ENCODE measurements around the gene NRTN.
"Not testable (repeated sequence)": the region's sequence is repeated elsewhere in the genome, so short reads cannot be mapped to it uniquely, and the experiment has no call there.

The NRTN gene, protein sequence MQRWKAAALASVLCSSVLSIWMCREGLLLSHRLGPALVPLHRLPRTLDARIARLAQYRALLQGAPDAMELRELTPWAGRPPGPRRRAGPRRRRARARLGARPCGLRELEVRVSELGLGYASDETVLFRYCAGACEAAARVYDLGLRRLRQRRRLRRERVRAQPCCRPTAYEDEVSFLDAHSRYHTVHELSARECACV

GRCh38 chr19:5804516-5805461 lies at the start of gene NRTN:
Gene NRTN (plus strand): TSS chr19:5805067. CDS start chr19:5824166, 19,099 bp downstream.
- Mint-ChIP-seq H3K27ac (peak within 1 kb of the TSS; percentile 55), H3K27me3 (peaks cover 79% of the 10 kb centered on the region)

DNA sequence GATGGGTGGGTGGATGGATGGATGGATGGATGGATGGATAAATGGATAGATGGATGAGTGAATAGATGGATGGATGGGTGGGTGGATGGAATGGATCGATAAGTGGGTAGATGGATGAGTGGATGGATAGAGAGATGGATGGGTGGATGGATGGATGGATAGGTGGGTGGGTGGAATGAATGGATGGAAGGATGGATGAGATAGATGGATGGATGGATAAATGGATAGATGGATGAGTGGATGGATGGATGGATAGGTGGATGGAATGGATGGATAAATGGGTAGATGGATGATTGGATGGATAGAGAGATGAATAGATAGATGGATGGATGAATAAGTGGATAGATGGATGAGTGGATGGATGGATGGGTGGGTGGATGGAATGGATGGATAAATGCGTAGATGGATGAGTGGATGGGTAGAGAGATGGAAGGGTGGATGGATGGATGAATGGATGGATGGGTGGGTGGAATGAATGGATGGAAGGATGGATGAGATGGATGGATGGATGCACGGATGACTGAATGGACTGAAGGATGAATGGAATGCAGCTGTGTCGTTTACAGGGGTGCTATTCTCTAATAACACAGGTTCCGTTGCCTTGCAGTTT lies 42.2 kb upstream of the NRTN start:
- Mint-ChIP-seq H3K36me3 (ENCODE audit: low read depth) (no peaks in the 10 kb centered on the region), H3K4me1 (ENCODE audit: low read depth) (no peaks in the 10 kb centered on the region), H3K9me3 (peaks cover 9% of the 10 kb centered on the region), H3K27ac (no peak overlapping the region), H3K27me3 (peaks cover 2% of the 10 kb centered on the region), H3K4me3 (no peak overlapping the region)
- intact Hi-C loops (cut with micrococcal nuclease), result no loop called here

More at GRCh38 chr19:5804516-5805461, at the start of gene NRTN:
- Mint-ChIP-seq H3K4me1 (ENCODE audit: low read depth) (peaks cover 27% of the 10 kb centered on the region), H3K9me3 (no peaks in the 10 kb centered on the region), H3K36me3 (ENCODE audit: low read depth) (no peaks in the 10 kb centered on the region), H3K4me3 (peak within 1 kb of the TSS; percentile 78)
- intact Hi-C loops (cut with micrococcal nuclease), result loop anchor here (2.0 kb wide), 2 partner anchors 88 to 218 kb away; no protein-coding TSS in a partner anchor

- no peak overlapping the region for H3K27ac Mint-ChIP-seq
- H3K27me3 Mint-ChIP-seq, result no peaks in the 10 kb centered on the region
- intact Hi-C loops (cut with micrococcal nuclease), result no loop called here
- H3K9me3 Mint-ChIP-seq, result peaks cover 9% of the 10 kb centered on the region
- no peaks in the 10 kb centered on the region for H3K4me1 Mint-ChIP-seq (ENCODE audit: low read depth)
- H3K4me3 Mint-ChIP-seq, result no peak overlapping the region
- H3K36me3 Mint-ChIP-seq (ENCODE audit: low read depth), result no peaks in the 10 kb centered on the region
Observed at GRCh38 chr19:5765220-5765619, 39.6 kb upstream of the NRTN start.

GRCh38 chr19:5767949-5768348 lies 36.9 kb upstream of the NRTN start:
- H3K27ac Mint-ChIP-seq, result no peak overlapping the region
- peaks cover 6% of the 10 kb centered on the region for H3K27me3 Mint-ChIP-seq
- H3K4me3 Mint-ChIP-seq, result no peak overlapping the region
- H3K36me3 Mint-ChIP-seq (ENCODE audit: low read depth), result no peaks in the 10 kb centered on the region
- intact Hi-C loops (cut with micrococcal nuclease), result no loop called here
- peaks cover 2% of the 10 kb centered on the region for H3K9me3 Mint-ChIP-seq
- no peaks in the 10 kb centered on the region for H3K4me1 Mint-ChIP-seq (ENCODE audit: low read depth)

- no peaks in the 10 kb centered on the region for H3K9me3 Mint-ChIP-seq
- H3K4me3 Mint-ChIP-seq, result no peak overlapping the region
- intact Hi-C loops (cut with micrococcal nuclease), result no loop called here
- no peak overlapping the region for H3K27ac Mint-ChIP-seq
- peaks cover 6% of the 10 kb centered on the region for H3K27me3 Mint-ChIP-seq
- H3K36me3 Mint-ChIP-seq (ENCODE audit: low read depth), result no peaks in the 10 kb centered on the region
- H3K4me1 Mint-ChIP-seq (ENCODE audit: low read depth), result no peaks in the 10 kb centered on the region
Observed at GRCh38 chr19:5772416-5772815, 32.5 kb upstream of the NRTN start.

DNA sequence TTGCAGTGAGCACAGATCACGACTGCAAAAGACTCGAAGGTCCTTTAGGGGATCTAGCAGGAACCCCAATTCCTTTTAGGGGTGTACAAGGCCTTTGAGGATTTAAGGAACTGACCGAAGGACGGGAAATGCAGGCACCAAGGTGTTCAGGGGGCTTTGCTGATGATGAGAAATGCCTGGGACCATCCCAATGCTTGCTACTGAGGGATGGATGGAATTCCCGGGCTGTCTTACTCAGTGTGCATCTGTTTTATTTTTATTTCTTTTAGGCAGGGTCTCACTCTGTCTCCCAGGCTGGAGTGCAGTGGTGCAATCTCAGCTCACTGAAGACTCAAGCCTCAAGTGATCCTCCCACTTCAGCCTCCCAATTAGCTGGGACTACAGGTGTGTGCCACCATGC lies 31.6 kb upstream of the NRTN start:
- peaks cover 6% of the 10 kb centered on the region for H3K27me3 Mint-ChIP-seq
- no peaks in the 10 kb centered on the region for H3K9me3 Mint-ChIP-seq
- H3K36me3 Mint-ChIP-seq (ENCODE audit: low read depth), result no peaks in the 10 kb centered on the region
- H3K4me1 Mint-ChIP-seq (ENCODE audit: low read depth), result no peaks in the 10 kb centered on the region
- H3K4me3 Mint-ChIP-seq, result no peak overlapping the region
- intact Hi-C loops (cut with micrococcal nuclease), result no loop called here
- H3K27ac Mint-ChIP-seq, result no peak overlapping the region

- no peaks in the 10 kb centered on the region for H3K4me1 Mint-ChIP-seq (ENCODE audit: low read depth)
- no peak overlapping the region for H3K27ac Mint-ChIP-seq
- intact Hi-C loops (cut with micrococcal nuclease), result no loop called here
- no peak overlapping the region for H3K4me3 Mint-ChIP-seq
- no peaks in the 10 kb centered on the region for H3K36me3 Mint-ChIP-seq (ENCODE audit: low read depth)
- no peaks in the 10 kb centered on the region for H3K9me3 Mint-ChIP-seq
- peaks cover 6% of the 10 kb centered on the region for H3K27me3 Mint-ChIP-seq
Observed at GRCh38 chr19:5774921-5775320, 29.9 kb upstream of the NRTN start.

DNA sequence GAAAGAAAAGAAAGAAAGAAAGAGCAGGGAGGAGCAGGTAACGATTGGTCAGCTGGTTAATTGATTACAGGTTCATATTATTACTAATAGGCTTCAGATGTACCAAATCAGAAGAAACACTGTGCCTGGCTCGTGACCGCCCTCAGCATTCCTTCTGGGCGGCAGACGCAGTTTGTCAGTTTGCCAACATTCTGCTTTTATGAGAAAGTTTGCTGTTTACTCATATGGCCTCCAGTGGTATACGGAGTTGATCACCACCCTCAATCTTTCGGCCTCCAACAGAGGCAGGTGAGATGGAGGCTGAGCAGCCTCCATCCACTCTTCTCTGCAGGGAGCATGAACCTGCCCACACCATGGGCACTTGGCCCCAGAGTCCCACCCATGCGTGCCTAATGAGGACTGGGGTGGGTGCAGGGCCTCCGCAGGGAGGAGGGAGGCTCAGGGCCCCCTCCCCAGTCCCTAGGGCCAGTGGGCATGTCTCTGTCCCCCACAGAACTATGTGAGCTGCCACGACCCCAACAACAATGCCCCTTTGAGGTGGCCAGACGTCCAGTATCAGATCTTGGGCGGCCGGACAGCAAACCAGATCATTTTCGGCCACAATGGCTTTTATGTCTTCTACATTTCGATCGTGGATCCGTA lies 29.1 kb upstream of the NRTN start:
- H3K36me3 Mint-ChIP-seq (ENCODE audit: low read depth), result no peaks in the 10 kb centered on the region
- no peaks in the 10 kb centered on the region for H3K9me3 Mint-ChIP-seq
- no peak overlapping the region for H3K27ac Mint-ChIP-seq
- H3K4me1 Mint-ChIP-seq (ENCODE audit: low read depth), result no peaks in the 10 kb centered on the region
- intact Hi-C loops (cut with micrococcal nuclease), result no loop called here
- H3K27me3 Mint-ChIP-seq, result peaks cover 6% of the 10 kb centered on the region
- H3K4me3 Mint-ChIP-seq, result no peak overlapping the region

DNA sequence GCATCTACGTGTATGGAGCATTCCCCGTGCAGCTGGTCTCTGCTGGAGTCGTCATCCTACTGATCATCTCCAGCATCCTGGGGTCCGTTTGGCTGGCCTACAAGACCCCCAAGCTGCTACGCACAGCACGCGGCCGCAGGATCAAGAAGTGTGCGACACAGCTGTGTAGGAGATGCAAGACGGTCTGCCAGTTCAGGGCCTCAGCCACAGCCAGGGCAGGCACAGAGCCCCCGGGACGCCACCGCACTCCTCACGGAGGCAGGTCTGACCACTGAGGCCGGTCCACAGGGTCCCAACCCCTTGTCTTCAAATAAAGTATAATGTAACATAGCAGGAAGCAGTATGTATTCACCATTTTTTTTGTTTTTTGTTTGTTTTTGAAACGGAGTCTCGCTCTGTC lies 26.5 kb upstream of the NRTN start:
- Mint-ChIP-seq H3K36me3 (ENCODE audit: low read depth) (peaks cover 8% of the 10 kb centered on the region), H3K4me3 (no peak overlapping the region), H3K27me3 (no peaks in the 10 kb centered on the region), H3K9me3 (no peaks in the 10 kb centered on the region), H3K4me1 (ENCODE audit: low read depth) (no peaks in the 10 kb centered on the region), H3K27ac (no peak overlapping the region)
- intact Hi-C loops (cut with micrococcal nuclease), result no loop called here

DNA sequence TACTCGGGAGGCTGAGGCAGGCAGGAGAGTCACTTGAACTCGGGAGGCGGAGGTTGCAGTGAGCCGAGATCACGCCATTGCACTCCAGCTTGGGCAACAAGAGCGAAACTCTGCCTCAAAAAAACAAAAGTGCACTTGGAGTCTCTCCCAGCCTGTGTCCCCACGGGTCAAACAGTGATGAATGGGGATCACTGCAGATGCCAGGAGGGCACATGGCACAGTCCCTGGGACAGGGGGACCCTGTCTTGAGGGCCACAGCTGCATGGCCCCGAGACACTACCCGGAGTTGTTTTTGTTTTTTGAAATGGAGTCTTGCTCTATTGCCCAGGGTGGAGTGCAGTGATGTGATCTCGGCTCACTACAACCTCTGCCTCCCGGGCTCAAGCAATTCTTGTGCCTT lies 24.0 kb upstream of the NRTN start:
- H3K27ac Mint-ChIP-seq; H3K4me1 Mint-ChIP-seq (ENCODE audit: low read depth); H3K9me3 Mint-ChIP-seq; H3K4me3 Mint-ChIP-seq; intact Hi-C loops (cut with micrococcal nuclease); H3K27me3 Mint-ChIP-seq: not testable (repeated sequence)
- peaks cover 33% of the 10 kb centered on the region for H3K36me3 Mint-ChIP-seq (ENCODE audit: low read depth)

DNA sequence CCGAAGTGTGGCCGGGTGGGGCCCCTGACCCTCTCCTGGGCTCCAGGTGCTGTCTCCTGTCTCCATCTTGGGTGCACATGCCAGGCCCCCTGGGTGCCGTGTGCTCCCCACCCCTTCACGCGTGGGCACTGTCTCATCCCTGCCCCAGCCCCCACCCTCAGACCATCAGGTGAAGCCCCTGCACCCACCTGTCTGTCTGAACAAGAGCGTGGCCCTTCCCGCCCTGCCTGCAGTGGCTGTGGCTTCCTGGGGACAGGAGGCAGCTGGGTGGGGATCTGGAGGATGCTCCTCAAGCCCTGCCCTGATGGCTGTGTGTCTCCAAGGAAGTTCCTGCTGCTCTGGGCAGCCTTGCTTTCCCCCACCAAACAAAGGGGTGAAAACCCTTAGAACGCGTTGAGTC lies 22.5 kb upstream of the NRTN start:
- H3K27me3 Mint-ChIP-seq, result no peaks in the 10 kb centered on the region
- H3K4me1 Mint-ChIP-seq (ENCODE audit: low read depth), result peaks cover 5% of the 10 kb centered on the region
- H3K27ac Mint-ChIP-seq, result no peak overlapping the region
- intact Hi-C loops (cut with micrococcal nuclease), result no loop called here
- H3K9me3 Mint-ChIP-seq, result no peaks in the 10 kb centered on the region
- H3K4me3 Mint-ChIP-seq, result no peak overlapping the region
- H3K36me3 Mint-ChIP-seq (ENCODE audit: low read depth), result peaks cover 47% of the 10 kb centered on the region

- Mint-ChIP-seq H3K4me3 (no peak overlapping the region), H3K4me1 (ENCODE audit: low read depth) (peaks cover 8% of the 10 kb centered on the region), H3K36me3 (ENCODE audit: low read depth) (peaks cover 56% of the 10 kb centered on the region), H3K9me3 (no peaks in the 10 kb centered on the region), H3K27me3 (no peaks in the 10 kb centered on the region), H3K27ac (no peak overlapping the region)
- intact Hi-C loops (cut with micrococcal nuclease), result no loop called here
Observed at GRCh38 chr19:5782945-5783919, 21.6 kb upstream of the NRTN start.

DNA sequence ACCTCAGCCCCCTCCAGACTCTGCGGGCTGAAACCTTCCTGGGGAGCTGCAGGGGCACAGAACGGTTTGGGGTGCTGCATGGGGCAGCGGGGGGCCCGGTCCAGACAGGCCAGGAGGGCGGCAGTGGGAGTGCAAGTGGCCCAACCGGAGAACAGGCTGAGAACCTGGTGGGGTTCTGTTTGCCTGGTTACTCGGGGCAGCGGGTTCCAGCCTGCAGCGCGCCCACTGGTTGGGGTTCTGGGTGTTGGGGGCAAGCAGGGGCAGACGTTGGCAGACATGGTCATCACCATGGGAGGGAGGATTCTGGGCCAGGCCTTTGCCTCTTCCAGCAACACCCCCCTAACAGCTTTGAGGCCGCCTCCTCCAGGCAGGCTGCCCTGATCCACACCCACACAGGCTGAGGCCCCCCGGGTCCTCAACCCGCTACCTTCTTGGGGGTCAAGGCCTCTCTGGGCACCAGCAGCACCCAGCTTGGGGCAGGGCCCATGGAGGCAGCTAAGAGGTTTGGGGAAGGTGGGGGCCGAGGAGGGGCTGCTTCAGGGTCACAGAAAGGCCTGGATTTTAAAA lies 20.2 kb upstream of the NRTN start, which contains the start of gene PRR22:
PRR22 (minus strand) TSS at position 166 of the 567 bp plus-strand sequence; CDS start at position 80, 86 bp downstream.
- Mint-ChIP-seq H3K27ac (no peak within 1 kb of the TSS), H3K27me3 (no peaks in the 10 kb centered on the region), H3K9me3 (no peaks in the 10 kb centered on the region)

More for the DNA sequence above, 20.2 kb upstream of the NRTN start, which contains the start of gene PRR22:
- Mint-ChIP-seq H3K4me1 (ENCODE audit: low read depth) (peaks cover 12% of the 10 kb centered on the region), H3K4me3 (no peak within 1 kb of the TSS), H3K36me3 (ENCODE audit: low read depth) (peaks cover 70% of the 10 kb centered on the region)
- intact Hi-C loops (cut with micrococcal nuclease), result no loop called here

Data from dendritic cell treated with granulocyte-macrophage colony-stimulating factor and Interleukin-4, amounts not matched to agents 40 ng/mL and 50 ng/mL, for 4 days (primary cell).